ENCODE data around the gene ZBTB17. TPM values are rescaled to one million over a fixed set of nuclear protein-coding genes. Genes with fewer than 3 reads are reported as not detected.

The ZBTB17 gene
- total RNA-seq, 2 experiments from 2014 or later, result 44.1 to 45.7 TPM

DNA sequence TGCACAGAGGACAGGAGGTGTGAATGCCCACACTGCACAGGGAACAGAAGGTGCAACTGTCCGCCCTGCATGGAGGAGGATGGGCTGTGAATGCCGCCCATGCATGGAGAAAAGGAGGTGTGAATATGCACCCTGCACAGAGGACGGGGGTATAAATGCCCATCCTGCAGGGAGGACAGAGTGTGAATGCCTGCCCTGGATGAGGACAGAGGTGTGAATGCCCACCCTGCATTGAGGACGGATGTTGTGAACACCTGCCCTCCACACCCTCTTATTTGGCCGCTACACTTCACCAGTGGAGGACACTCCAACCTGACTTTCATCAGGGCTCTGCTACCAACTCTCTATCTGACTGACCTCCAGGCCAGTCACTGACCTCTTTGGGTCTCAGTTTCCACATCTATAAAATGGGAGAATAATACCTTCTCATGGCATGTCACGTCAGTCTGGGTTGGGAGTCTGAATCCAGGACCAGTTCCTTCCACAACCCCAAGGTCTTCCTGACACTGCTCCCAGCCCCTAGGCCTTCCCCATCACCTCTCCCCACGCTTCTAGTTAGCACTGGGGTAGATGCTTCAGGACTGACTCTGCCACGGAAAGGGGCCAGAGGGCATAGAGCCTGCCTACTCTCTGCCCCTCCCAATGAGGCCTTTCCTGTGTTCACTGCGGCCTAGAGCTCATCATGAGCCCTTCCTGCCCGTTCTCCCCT, 28.4 kb downstream of the ZBTB17 start:
- DNase-seq (no peak), ATAC-seq (no peak)
- TF ChIP-seq, protein P1, sequence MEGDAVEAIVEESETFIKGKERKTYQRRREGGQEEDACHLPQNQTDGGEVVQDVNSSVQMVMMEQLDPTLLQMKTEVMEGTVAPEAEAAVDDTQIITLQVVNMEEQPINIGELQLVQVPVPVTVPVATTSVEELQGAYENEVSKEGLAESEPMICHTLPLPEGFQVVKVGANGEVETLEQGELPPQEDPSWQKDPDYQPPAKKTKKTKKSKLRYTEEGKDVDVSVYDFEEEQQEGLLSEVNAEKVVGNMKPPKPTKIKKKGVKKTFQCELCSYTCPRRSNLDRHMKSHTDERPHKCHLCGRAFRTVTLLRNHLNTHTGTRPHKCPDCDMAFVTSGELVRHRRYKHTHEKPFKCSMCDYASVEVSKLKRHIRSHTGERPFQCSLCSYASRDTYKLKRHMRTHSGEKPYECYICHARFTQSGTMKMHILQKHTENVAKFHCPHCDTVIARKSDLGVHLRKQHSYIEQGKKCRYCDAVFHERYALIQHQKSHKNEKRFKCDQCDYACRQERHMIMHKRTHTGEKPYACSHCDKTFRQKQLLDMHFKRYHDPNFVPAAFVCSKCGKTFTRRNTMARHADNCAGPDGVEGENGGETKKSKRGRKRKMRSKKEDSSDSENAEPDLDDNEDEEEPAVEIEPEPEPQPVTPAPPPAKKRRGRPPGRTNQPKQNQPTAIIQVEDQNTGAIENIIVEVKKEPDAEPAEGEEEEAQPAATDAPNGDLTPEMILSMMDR (IDR thresholded peaks at IDR 0.05), result no peak
- intact Hi-C loops (cut with micrococcal nuclease), result no loop called here
- peaks cover 35% of the 10 kb centered on the region for H3K36me3 Mint-ChIP-seq (ENCODE audit: low read depth)
- no peaks in the 10 kb centered on the region for H3K27me3 Mint-ChIP-seq
- peaks cover 58% of the 10 kb centered on the region for H3K4me1 Mint-ChIP-seq (ENCODE audit: low read depth)
- H3K9me3 Mint-ChIP-seq, result no peaks in the 10 kb centered on the region
- peak overlapping the region; percentile 98 for H3K27ac Mint-ChIP-seq
- ChIA-PET CTCF (interaction anchor here (0.8 kb wide), 1 partner anchor 12 kb away, joined by 3 read pairs; no protein-coding TSS in a partner anchor), POLR2A (interaction anchor here (1.0 to 5.2 kb wide), 3 partner anchors 10 to 27 kb away, joined by 4 to 69 read pairs (median 14); partner anchors contain the start of gene ZBTB17)
- peak overlapping the region; percentile 43 for H3K4me3 Mint-ChIP-seq

DNA sequence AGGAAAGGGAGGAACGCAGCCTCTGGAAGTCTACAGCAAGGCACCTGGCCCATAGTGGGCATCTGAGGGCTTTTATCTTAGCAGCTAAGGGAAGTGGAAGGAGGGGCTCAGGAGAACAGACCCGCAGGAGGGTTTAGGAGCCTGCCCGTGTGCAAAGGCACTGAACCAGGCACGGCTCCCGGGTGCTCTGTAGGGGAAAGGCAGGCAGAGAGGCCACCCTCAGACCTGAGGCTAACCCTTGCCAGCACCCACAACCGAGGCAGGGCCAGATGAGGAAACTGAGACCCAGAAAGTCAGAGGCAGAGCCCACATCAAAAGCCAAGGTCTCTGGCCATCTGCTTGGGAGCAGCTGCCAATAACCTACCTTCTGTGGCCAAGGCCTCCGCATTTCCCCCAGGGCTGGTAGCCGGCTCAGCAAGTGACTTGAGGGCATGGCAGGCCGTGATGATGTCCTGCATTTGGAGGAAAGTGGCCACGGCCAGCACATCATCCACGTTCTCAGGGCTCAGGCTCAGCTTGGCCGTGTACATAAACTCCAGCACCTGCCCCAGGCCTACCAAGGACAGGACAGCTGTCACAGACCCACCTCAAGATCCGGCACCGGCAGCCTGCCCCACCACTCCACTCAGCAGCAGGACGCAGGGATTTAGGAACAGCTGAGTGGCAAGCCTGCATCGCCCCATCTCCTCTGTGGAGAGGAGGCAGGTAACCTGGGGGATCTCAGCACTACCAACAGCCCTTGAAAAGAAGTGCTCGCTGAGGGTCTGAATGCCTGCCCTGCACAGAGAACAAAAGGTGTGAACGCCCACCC, 29.1 kb downstream of the ZBTB17 start:
- H3K36me3 Mint-ChIP-seq (ENCODE audit: low read depth), result peaks cover 30% of the 10 kb centered on the region
- ATAC-seq, result no peak
- H3K4me1 Mint-ChIP-seq (ENCODE audit: low read depth), result peaks cover 50% of the 10 kb centered on the region

DNA sequence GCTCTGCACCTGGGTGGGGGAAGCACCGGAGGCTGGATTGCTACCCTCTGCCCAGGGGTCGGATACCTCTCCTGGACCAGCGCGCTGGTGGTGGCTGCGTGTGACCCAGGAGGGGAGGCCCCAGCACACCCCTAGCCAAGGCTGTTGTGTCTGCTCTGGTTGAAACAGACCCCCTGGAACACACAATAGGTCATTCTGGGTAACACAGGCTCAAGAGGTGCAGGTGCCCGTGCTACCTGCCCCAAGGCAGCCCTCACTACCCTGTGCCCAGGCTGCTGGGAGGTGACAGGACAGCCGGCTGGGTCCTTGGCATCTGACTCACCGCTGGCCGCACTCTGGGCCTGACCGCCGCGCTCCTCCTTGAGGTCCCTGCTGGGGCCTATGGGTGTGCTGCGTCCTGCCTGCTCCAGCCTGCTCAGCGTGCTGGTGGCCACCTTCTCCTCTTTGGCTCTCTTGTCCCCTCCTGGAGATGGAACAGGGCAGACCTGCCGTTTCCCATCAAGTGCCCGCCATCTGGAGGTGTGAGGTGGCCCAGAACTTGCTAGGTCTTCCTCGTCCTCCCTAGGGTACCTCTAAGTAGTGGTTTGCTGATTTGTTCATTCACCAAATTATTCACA, 30.0 kb downstream of the ZBTB17 start:
- TF ChIP-seq, protein P1 (IDR thresholded peaks at IDR 0.05), result no peak
- Mint-ChIP-seq H3K9me3 (no peaks in the 10 kb centered on the region), H3K4me1 (ENCODE audit: low read depth) (peaks cover 42% of the 10 kb centered on the region), H3K36me3 (ENCODE audit: low read depth) (peaks cover 31% of the 10 kb centered on the region), H3K27me3 (no peaks in the 10 kb centered on the region), H3K27ac (peak overlapping the region; percentile 47), H3K4me3 (no peak overlapping the region)
- POLR2A ChIA-PET, result no interaction called here
- intact Hi-C loops (cut with micrococcal nuclease), result no loop called here
- CTCF ChIA-PET, result interaction anchor here (0.8 kb wide), 1 partner anchor 15 kb away, joined by 4 read pairs; no protein-coding TSS in a partner anchor
- DNase-seq (no peak), ATAC-seq (no peak)

More for the DNA sequence above, 29.1 kb downstream of the ZBTB17 start:
- no peak for DNase-seq
- Mint-ChIP-seq H3K27me3 (no peaks in the 10 kb centered on the region), H3K27ac (peak overlapping the region; percentile 98), H3K9me3 (no peaks in the 10 kb centered on the region), H3K4me3 (no peak overlapping the region)
- CTCF ChIA-PET, result no interaction called here
- intact Hi-C loops (cut with micrococcal nuclease), result no loop called here
- TF ChIP-seq, protein P1 (IDR thresholded peaks at IDR 0.05), result no peak
- POLR2A ChIA-PET, result no interaction called here

DNA sequence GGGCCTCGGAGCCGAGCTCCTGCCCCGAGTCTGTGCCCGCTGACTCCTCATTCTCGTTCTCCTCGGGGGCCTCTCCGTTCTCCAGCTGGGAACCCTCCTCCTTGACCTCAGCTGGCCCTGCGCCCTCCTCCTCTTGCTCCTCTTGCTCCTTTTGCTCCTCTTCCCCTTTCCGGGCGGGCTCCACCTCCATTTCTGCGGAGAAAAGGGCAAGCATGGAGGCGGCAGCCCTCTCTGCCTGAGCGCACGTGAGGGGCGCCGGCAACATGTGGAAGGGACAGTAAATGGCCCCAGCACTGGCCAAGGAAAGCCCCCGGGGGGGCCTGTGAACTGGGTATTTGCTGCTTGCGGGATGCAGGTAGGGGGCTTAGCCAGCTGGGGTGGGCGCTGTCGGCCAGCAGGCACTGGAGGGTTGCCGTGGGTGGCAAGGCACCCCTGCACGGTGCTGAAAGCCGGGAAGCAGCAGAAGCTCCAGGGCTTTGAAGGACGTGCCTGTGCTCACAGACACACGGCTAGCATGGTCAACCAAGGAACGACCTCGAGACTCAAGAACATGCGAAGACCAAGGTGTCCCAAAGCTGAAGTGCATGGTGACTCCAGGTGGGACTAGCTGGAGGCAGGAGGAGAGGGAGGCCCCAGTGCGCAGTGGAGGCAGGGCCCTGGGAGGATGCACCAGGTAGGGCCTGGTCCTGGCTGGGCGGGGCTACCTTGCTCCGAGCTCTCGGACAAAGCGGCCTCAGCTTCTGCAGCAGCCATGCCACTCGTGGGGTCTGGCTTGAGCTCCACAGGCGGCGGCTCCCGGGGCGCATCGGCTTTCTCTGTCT, 30.7 kb downstream of the ZBTB17 start:
- Mint-ChIP-seq H3K36me3 (ENCODE audit: low read depth) (peaks cover 33% of the 10 kb centered on the region), H3K27ac (no peak overlapping the region), H3K4me1 (ENCODE audit: low read depth) (peaks cover 35% of the 10 kb centered on the region), H3K9me3 (no peaks in the 10 kb centered on the region), H3K4me3 (no peak overlapping the region), H3K27me3 (no peaks in the 10 kb centered on the region)
- ChIA-PET CTCF (interaction anchor here (0.8 kb wide), 1 partner anchor 15 kb away, joined by 4 read pairs; no protein-coding TSS in a partner anchor), POLR2A (no interaction called here)
- intact Hi-C loops (cut with micrococcal nuclease), result no loop called here
- no peak for DNase-seq
- TF ChIP-seq, protein P1 (IDR thresholded peaks at IDR 0.05), result no peak
- no peak for ATAC-seq
